HEK293T (cell line): ENCODE measurements around the gene ZNF618.

Source experiments
- FOXK2 ChIP-seq: fragments of 450-650 bp; IDR thresholded peaks from 2 replicates; pipeline ENCODE4 v1.6.1; 2016; ENCODE audit warnings: mild to moderate bottlenecking
- SP1 ChIP-seq: fragments of 450-650 bp; IDR thresholded peaks from 2 replicates; pipeline ENCODE4 v1.6.1; 2017

GRCh38 chr9:113940077-113940476 lies 64.0 kb downstream of the ZNF618 start:
- TF ChIP-seq FOXK2 (no peak), SP1 (no peak)
